Esophagus muscularis mucosa (tissue), 4 donors: Measurements from ENCODE around the gene CDH20. TPM values are rescaled to one million over a fixed set of nuclear protein-coding genes. Genes with fewer than 3 reads are reported as not detected.

Experiments
- DNase-seq: peaks from one replicate; pipeline ENCODE4 v3.0.0-alpha.2; 2017; ENCODE audit errors: extremely low spot score
- H3K27ac ChIP-seq, 4 donors: fragments of 200-600 bp; sonication (generic); replicated peaks in 1 of 4; 1 replicate in 3 of 4; 2 replicates in 1 of 4; pipeline ENCODE4 v1.5.1; 2016 to 2019; ENCODE audit warnings: mild to moderate bottlenecking in 1 of 4
- H3K27me3 ChIP-seq, 4 donors: fragments of 200-600 bp; sonication (generic); one replicate each; pipeline versions ENCODE4 v1.5.1 to v1.6.0; 2016 to 2019
- H3K36me3 ChIP-seq, 4 donors: fragments of 200-600 bp; sonication (generic); one replicate each; pipeline ENCODE4 v1.5.1; 2016 to 2019
- H3K4me1 ChIP-seq, 4 donors: fragments of 200-600 bp; sonication (generic); one replicate each; pipeline ENCODE4 v1.5.1; 2016 to 2019
- H3K4me3 ChIP-seq, 4 donors: fragments of 200-600 bp; sonication (generic); 1 replicate in 2 of 4; 2 replicates in 2 of 4; pipeline ENCODE4 v1.5.1; 2016 to 2019; ENCODE audit warnings: mild to moderate bottlenecking in 4 of 4, moderate library complexity in 1 of 4
- H3K9me3 ChIP-seq, 4 donors: fragments of 200-600 bp; sonication (generic); 1 replicate in 3 of 4; 2 replicates in 1 of 4; pipeline ENCODE4 v1.5.1; 2016 to 2019
- EP300 ChIP-seq: sonication (generic); formaldehyde crosslinking; IDR thresholded peaks from one replicate; pipeline ENCODE4 v1.6.1; 2017; ENCODE audit warnings: antibody characterized with exemption
- POLR2A ChIP-seq: fragments of 450-650 bp; IDR thresholded peaks from one replicate; pipeline ENCODE4 v1.6.1; 2017; ENCODE audit warnings: antibody characterized with exemption, moderate library complexity, mild to moderate bottlenecking, low read depth
- POLR2AphosphoS5 ChIP-seq, 2 donors: sonication (generic); formaldehyde crosslinking; IDR thresholded peaks; one replicate each; pipeline ENCODE4 v1.6.1; 2017; ENCODE audit warnings: antibody characterized with exemption in 2 of 2
- WGBS: methylation state at CpG from one replicate; pipeline ENCODE4 v1.1.5; 2018; 5-methylcytosine and 5-hydroxymethylcytosine counted together
- intact Hi-C: fragments of 100-400 bp; cut with DNase I; formaldehyde crosslinking; loops from one replicate; pipeline ENCODE4 v1.15.1; 2023
- total RNA-seq, 4 donors: library from RNA; depleted of rRNA; stranded (reverse); fragments of >200 nt; gene quantifications; one replicate each; pipeline versions ENCODE4 v1.1.0 to v1.2.1, GENCODE V29; 2016
- TF ChIP-seq, protein P1 (sequence below), 3 experiments: fragments of 200-600 bp in 2 of 3; fragments of 450-650 bp in 1 of 3; sonication (generic) in 2 of 3; IDR thresholded peaks; one replicate each; pipeline ENCODE4 v1.5.1; 2017 to 2019; ENCODE audit warnings: antibody characterized with exemption in 3 of 3, mild to moderate bottlenecking in 2 of 3, moderate library complexity in 1 of 3

Gene CDH20
- total RNA-seq, 4 donors from 2014 or later = 0.06 to 0.99 (median 0.27) TPM

DNA sequence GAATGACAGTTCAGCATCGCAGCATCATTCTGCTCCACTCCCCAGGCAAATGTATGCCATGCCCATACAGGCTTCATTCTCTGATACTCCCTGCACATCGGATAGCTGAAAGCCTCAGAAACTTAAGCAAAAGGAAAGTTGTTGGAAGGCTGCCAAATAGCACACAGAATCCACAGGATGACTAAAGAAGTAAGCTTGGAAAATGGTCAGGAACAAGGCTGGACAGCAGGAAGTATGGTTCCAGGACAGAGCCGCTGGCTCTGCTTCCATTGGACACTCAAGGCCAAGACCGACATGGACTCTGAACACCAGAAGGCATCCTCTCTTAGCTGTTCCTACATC, 256.5 kb downstream of the CDH20 start:
- intact Hi-C loops = loop anchor here (10.0 kb wide), 1 partner anchor 545 kb away; no protein-coding TSS in a partner anchor
- Histone ChIP-seq H3K27me3 (no peaks in the 10 kb centered on the region), H3K36me3 (no peaks in the 10 kb centered on the region), H3K9me3 (no peaks in the 10 kb centered on the region), H3K27ac (no peak overlapping the region), H3K4me1 (peaks cover 0 to 9% (median 0%) of the 10 kb centered on the region in 4 donors), H3K4me3 (no peak overlapping the region)
- DNase-seq = no peak
- WGBS = 42% methylated on average over 4 of the region's 4 CpGs
- TF ChIP-seq EP300 (no peak), POLR2A (no peak), POLR2AphosphoS5 (IDR thresholded peaks at IDR 0.05) (no peak)
- TF ChIP-seq, protein P1, sequence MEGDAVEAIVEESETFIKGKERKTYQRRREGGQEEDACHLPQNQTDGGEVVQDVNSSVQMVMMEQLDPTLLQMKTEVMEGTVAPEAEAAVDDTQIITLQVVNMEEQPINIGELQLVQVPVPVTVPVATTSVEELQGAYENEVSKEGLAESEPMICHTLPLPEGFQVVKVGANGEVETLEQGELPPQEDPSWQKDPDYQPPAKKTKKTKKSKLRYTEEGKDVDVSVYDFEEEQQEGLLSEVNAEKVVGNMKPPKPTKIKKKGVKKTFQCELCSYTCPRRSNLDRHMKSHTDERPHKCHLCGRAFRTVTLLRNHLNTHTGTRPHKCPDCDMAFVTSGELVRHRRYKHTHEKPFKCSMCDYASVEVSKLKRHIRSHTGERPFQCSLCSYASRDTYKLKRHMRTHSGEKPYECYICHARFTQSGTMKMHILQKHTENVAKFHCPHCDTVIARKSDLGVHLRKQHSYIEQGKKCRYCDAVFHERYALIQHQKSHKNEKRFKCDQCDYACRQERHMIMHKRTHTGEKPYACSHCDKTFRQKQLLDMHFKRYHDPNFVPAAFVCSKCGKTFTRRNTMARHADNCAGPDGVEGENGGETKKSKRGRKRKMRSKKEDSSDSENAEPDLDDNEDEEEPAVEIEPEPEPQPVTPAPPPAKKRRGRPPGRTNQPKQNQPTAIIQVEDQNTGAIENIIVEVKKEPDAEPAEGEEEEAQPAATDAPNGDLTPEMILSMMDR (IDR thresholded peaks at IDR 0.05) = no peak

DNA sequence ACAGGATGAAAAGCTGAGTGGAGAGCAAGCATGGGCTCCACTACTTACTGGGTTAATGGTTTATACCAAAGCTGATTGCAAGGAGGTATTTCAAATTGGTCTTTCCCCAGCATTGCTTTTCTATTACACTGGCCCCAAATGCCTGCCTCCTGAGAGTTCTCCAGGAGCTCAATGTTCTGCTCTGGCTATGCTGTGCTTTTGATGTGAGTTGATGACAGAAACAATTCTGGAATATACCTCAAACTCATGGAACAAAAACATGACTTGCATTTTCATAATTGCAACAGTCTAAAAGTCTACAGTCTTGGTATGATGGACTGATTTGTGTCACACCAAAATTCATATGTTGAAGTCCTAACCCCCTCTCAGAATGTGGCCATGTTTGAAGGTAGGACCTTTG, 258.0 kb downstream of the CDH20 start:
- Histone ChIP-seq H3K27me3 (no peaks in the 10 kb centered on the region), H3K4me1 (peaks cover 0 to 11% (median 9%) of the 10 kb centered on the region in 4 donors), H3K27ac (no peak overlapping the region), H3K9me3 (no peaks in the 10 kb centered on the region), H3K4me3 (no peak overlapping the region), H3K36me3 (no peaks in the 10 kb centered on the region)
- TF ChIP-seq POLR2AphosphoS5 (IDR thresholded peaks at IDR 0.05) (no peak), EP300 (no peak), POLR2A (no peak)
- TF ChIP-seq, protein P1 (IDR thresholded peaks at IDR 0.05) = no peak
- intact Hi-C loops = no loop called here
- no peak for DNase-seq

DNA sequence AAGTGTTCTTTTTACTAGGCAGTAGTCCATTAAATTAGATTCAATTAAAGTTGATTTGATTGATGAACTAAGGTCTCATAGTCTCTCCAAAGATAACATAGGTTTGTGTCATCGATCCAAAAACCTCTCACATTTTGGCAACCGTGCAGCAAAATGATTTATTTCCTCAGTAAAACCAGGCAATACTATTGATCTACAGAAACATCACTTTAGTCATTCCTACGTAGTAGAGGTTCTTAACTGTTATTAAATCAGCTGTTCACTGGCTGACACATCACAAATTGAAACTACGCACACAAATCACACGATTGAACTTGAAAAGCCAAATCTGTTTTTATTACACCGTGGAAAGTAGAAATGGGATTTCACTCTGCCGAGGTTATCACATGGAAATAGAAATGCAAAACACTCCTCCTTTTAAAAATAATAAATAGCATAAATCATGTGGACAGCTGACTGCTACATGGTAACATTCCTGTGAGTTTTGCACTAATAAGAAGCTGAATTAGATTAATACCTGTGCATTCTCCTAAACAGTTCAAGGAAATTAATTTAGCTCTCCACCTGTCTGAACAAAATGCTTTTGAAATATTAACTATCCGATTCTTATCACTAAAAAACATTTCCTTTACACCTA, 262.5 kb downstream of the CDH20 start:
- no peak for DNase-seq
- TF ChIP-seq POLR2A (no peak), EP300 (no peak), POLR2AphosphoS5 (IDR thresholded peaks at IDR 0.05) (no peak)
- TF ChIP-seq, protein P1 (IDR thresholded peaks at IDR 0.05) = no peak
- Histone ChIP-seq H3K4me1 (peaks cover 0 to 13% (median 5%) of the 10 kb centered on the region in 4 donors), H3K36me3 (no peaks in the 10 kb centered on the region), H3K27me3 (no peaks in the 10 kb centered on the region), H3K9me3 (no peaks in the 10 kb centered on the region), H3K4me3 (no peak overlapping the region), H3K27ac (no peak overlapping the region)
- 41% methylated on average over 8 of the region's 8 CpGs for WGBS
- intact Hi-C loops = no loop called here

DNA sequence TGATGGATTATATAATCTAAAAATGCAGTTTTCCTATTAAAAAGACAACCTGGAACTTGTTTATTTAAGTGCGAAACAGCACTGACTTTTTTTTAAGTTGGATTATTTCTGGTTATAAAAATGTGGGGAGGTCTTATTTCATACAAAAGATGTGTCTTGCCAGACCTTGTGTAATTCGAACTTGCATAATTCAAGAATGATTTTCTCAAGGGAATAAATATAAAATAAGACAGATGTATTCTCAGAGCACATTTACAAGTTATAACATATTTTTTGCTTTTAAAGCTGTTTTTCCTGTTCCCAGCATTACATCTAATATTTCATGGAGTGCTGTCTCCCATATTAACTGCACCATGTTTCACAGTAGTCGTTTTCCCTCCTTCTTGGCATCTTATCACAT, 263.1 kb downstream of the CDH20 start:
- Histone ChIP-seq H3K4me3 (no peak overlapping the region), H3K9me3 (no peaks in the 10 kb centered on the region), H3K27ac (no peak overlapping the region), H3K36me3 (no peaks in the 10 kb centered on the region), H3K4me1 (peaks cover 0 to 13% (median 5%) of the 10 kb centered on the region in 4 donors), H3K27me3 (no peaks in the 10 kb centered on the region)
- TF ChIP-seq EP300 (no peak), POLR2A (no peak), POLR2AphosphoS5 (IDR thresholded peaks at IDR 0.05) (no peak)
- TF ChIP-seq, protein P1 (IDR thresholded peaks at IDR 0.05) = no peak
- no peak for DNase-seq
- WGBS = 52% methylated on average over 3 of the region's 3 CpGs
- intact Hi-C loops = no loop called here

DNA sequence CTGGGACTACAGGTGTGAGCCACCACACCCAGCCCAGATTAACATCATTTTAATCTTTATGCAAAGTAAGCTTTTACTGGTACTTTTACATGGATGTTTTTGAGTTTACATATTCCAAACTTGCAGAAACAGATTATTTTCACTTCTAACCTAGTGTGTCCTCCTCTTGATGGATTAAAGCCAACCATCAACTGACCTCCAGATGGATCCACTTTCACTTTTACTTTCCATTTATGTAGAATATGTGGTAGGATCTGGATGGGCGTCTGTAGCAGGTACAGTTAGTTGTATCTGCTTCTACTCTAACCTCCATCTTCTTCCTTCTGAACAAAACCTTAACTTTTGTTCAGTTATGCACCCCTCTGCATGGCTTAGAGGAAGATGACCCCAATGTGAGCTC, 264.1 kb downstream of the CDH20 start:
- DNase-seq = no peak
- no peak overlapping the region for H3K4me3 ChIP-seq
- no peak for TF ChIP-seq POLR2A
- no peak for TF ChIP-seq POLR2AphosphoS5 (IDR thresholded peaks at IDR 0.05)
- no peak for TF ChIP-seq EP300
- TF ChIP-seq, protein P1 (IDR thresholded peaks at IDR 0.05) = no peak
- peaks cover 0 to 13% (median 5%) of the 10 kb centered on the region in 4 donors for H3K4me1 ChIP-seq
- H3K27ac ChIP-seq = no peak overlapping the region
- intact Hi-C loops = no loop called here
- H3K27me3 ChIP-seq = no peaks in the 10 kb centered on the region
- no peaks in the 10 kb centered on the region for H3K36me3 ChIP-seq
- H3K9me3 ChIP-seq = no peaks in the 10 kb centered on the region
- WGBS = 86% methylated on average over 1 of the region's 1 CpG
